NT2/D1 (cell line): ENCODE data around the gene AHCYL2.

Experiments
- SUZ12 ChIP-seq: IDR thresholded peaks from 2 replicates; pipeline ENCODE4 v1.6.1; 2011; ENCODE audit not compliant: insufficient read length, insufficient read depth; ENCODE audit errors: extremely low read depth
- YY1 ChIP-seq: IDR thresholded peaks from 2 replicates; pipeline ENCODE4 v1.6.1; 2011; ENCODE audit not compliant: insufficient read length, insufficient read depth
- ZNF274 ChIP-seq: IDR thresholded peaks from 2 replicates; pipeline ENCODE4 v1.6.1; 2011; ENCODE audit warnings: mild to moderate bottlenecking, low read depth, low read length

DNA sequence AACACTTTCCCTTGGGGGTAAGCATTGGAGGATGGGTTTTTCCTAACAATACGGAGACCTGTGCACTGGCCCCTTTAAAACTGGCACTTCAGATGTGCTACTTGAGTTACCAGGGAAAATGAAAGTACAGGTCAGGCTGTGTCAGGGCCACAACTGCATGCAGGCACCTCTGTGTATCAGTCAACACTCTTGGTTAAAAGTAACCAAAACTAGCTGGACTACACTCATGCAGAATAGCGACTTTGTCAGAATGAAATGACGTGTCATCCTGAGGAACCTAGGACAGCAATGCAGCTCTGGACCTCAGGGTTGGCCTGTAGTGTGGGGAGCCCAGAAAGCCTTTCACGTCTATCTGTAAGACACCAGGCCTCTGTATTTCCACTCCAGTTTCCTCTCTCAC, 243.7 kb downstream of the AHCYL2 start:
- TF ChIP-seq ZNF274 (no peak), SUZ12 (no peak), YY1 (no peak)
